OCI-LY7 (cell line): ENCODE measurements around the gene LHX4.

Experiments
- CTCF ChIP-seq: fragments of 200-600 bp; sonication (generic); conservative IDR thresholded peaks from 2 replicates; pipeline ENCODE4 v1.5.1; 2014; ENCODE audit warnings: mild to moderate bottlenecking, antibody characterized with exemption, low read length, moderate library complexity, mixed read lengths
- EZH2phosphoT487 ChIP-seq: fragments of 200-600 bp; sonication (generic); IDR thresholded peaks from 2 replicates; pipeline ENCODE4 v1.6.1; 2018; ENCODE audit warnings: low read depth, borderline replicate concordance, mild to moderate bottlenecking, mixed run types, antibody characterized with exemption, low read length, moderate library complexity, mixed read lengths

- TF ChIP-seq CTCF (no peak), EZH2phosphoT487 (no peak)
Measured at GRCh38 chr1:180194048-180194425, 36.0 kb upstream of the LHX4 start.
